ENCODE measurements around the gene NSG2. TPM values are rescaled to one million over a fixed set of nuclear protein-coding genes. Genes with fewer than 3 reads are reported as not detected.
A peak's percentile ranks its signal among the peaks of the same experiment; 100 is the strongest.

NSG2 gene
- total and polyA plus RNA-seq, 12 donors, result 0.11 to 0.82 (median 0.34) TPM; not detected in 2

DNA sequence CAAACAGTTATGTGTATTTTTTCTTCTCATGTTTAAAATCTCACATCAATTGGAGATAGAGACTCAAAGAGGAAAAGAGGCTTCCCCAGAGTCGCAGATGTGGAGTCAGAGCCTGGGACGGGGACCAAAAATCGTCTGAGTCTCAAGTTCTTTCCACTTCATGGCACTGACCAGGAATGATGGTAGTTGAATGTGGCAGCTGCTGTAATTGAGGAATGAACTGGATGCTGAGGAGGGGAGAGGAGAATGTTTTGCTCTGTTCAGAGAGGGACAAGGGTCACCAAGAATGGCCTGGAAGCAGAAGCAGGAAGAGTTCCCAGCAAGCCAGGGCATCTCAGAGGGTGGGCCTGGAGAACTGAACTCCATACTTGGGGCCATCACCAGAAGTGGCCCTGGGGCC is 103.9 kb downstream of the NSG2 start:
- Histone ChIP-seq H3K36me3 (no peaks in the 10 kb centered on the region), H3K9me3 (peaks cover 0 to 11% (median 8%) of the 10 kb centered on the region in 11 donors), H3K4me3 (no peak overlapping the region), H3K4me1 (peaks cover 0 to 4% (median 0%) of the 10 kb centered on the region in 9 donors), H3K27me3 (peaks cover 0 to 22% (median 0%) of the 10 kb centered on the region in 7 donors), H3K27ac (no peak overlapping the region)
- ATAC-seq, result no peak
- intact Hi-C loops (cut with DNase I), result no loop called here
- 68 to 80% methylated on average over 3 of the region's 3 CpGs for WGBS, 2 donors
- DNase-seq, result no peak
- TF ChIP-seq, protein P1, sequence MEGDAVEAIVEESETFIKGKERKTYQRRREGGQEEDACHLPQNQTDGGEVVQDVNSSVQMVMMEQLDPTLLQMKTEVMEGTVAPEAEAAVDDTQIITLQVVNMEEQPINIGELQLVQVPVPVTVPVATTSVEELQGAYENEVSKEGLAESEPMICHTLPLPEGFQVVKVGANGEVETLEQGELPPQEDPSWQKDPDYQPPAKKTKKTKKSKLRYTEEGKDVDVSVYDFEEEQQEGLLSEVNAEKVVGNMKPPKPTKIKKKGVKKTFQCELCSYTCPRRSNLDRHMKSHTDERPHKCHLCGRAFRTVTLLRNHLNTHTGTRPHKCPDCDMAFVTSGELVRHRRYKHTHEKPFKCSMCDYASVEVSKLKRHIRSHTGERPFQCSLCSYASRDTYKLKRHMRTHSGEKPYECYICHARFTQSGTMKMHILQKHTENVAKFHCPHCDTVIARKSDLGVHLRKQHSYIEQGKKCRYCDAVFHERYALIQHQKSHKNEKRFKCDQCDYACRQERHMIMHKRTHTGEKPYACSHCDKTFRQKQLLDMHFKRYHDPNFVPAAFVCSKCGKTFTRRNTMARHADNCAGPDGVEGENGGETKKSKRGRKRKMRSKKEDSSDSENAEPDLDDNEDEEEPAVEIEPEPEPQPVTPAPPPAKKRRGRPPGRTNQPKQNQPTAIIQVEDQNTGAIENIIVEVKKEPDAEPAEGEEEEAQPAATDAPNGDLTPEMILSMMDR (IDR thresholded peaks at IDR 0.05), result no peak

GRCh38 chr5:174149989-174150388 is 104.5 kb downstream of the NSG2 start:
- 81 to 83% methylated on average over 6 of the region's 6 CpGs for WGBS, 2 donors
- DNase-seq (no peak), ATAC-seq (no peak)
- Histone ChIP-seq H3K9me3 (peaks cover 0 to 16% (median 10%) of the 10 kb centered on the region in 11 donors), H3K27ac (no peak overlapping the region), H3K27me3 (peaks cover 0 to 19% (median 0%) of the 10 kb centered on the region in 7 donors), H3K4me3 (no peak overlapping the region), H3K36me3 (no peaks in the 10 kb centered on the region), H3K4me1 (peaks cover 0 to 4% (median 0%) of the 10 kb centered on the region in 9 donors)
- TF ChIP-seq, protein P1 (IDR thresholded peaks at IDR 0.05), result no peak
- intact Hi-C loops (cut with DNase I), result no loop called here

GRCh38 chr5:174151599-174152181 is 106.2 kb downstream of the NSG2 start:
- DNase-seq (no peak), ATAC-seq (peak in 3 of 8 donors; percentile 17 to 66 (median 49))
- TF ChIP-seq, protein P1 (IDR thresholded peaks at IDR 0.05), result no peak
- WGBS, 2 donors, result 55 to 58% methylated on average over 3 of the region's 3 CpGs
- H3K4me1 ChIP-seq, result peaks cover 0 to 4% (median 0%) of the 10 kb centered on the region in 9 donors
- H3K36me3 ChIP-seq, result no peaks in the 10 kb centered on the region
- peaks cover 0 to 9% (median 0%) of the 10 kb centered on the region in 7 donors for H3K27me3 ChIP-seq
- no peak overlapping the region for H3K27ac ChIP-seq
- H3K4me3 ChIP-seq, result no peak overlapping the region
- H3K9me3 ChIP-seq, result peaks cover 0 to 25% (median 10%) of the 10 kb centered on the region in 11 donors
- intact Hi-C loops (cut with DNase I), result no loop called here

- TF ChIP-seq, protein P1 (IDR thresholded peaks at IDR 0.05), result no peak
- 77 to 79% methylated on average over 1 of the region's 1 CpG for WGBS, 2 donors
- no peak for ATAC-seq
- Histone ChIP-seq H3K4me1 (no peaks in the 10 kb centered on the region), H3K27me3 (peaks cover 0 to 13% (median 0%) of the 10 kb centered on the region in 7 donors), H3K27ac (no peak overlapping the region), H3K9me3 (peaks cover 0 to 25% (median 10%) of the 10 kb centered on the region in 11 donors), H3K4me3 (no peak overlapping the region), H3K36me3 (no peaks in the 10 kb centered on the region)
- no peak for DNase-seq
- intact Hi-C loops (cut with DNase I), result no loop called here
These were observed 109.1 kb downstream of the NSG2 start for GRCh38 chr5:174154559-174154958.

Data from heart right ventricle (tissue), 16 donors.